ENCODE data around the gene OPN1MW2. TPM values are rescaled to one million over a fixed set of nuclear protein-coding genes. Genes with fewer than 3 reads are reported as not detected.
"Not testable (repeated sequence)": the region's sequence is repeated elsewhere in the genome, so short reads cannot be mapped to it uniquely, and the experiment has no call there.

The OPN1MW2 gene
- total and polyA plus RNA-seq, 2 experiments from 2014 or later: not detected

GRCh38 chrX:154258711-154259110, 39.2 kb downstream of the OPN1MW2 start:
- not testable (repeated sequence) for H3K36me3 Mint-ChIP-seq (ENCODE audit: low read depth); H2AFZ ChIP-seq; ATAC-seq; H3K4me3 ChIP-seq; DNase-seq (ENCODE audit: low spot score); H3K9me3 Mint-ChIP-seq; H4K20me1 ChIP-seq (replicated peaks; ENCODE audit: insufficient read depth); H3K4me3 Mint-ChIP-seq; H3K27me3 ChIP-seq (ENCODE audit: insufficient read depth); H3K4me1 Mint-ChIP-seq; H3K4me2 ChIP-seq; H3K79me2 ChIP-seq (replicated peaks; ENCODE audit: insufficient read depth); H3K36me3 ChIP-seq (ENCODE audit: insufficient read depth); H3K27ac ChIP-seq (ENCODE audit: low read depth); H3F3A ChIP-seq (replicated peaks; ENCODE audit: low read depth); H3K27me3 Mint-ChIP-seq (ENCODE audit: insufficient read depth, low read depth, poor library complexity); H3K27ac Mint-ChIP-seq; H3K4me1 ChIP-seq (ENCODE audit: insufficient read depth); H3K9me2 ChIP-seq (ENCODE audit: insufficient read depth)

- not testable (repeated sequence) for H3K36me3 Mint-ChIP-seq (ENCODE audit: low read depth); H2AFZ ChIP-seq; H3K27ac ChIP-seq (ENCODE audit: low read depth); H3K9me2 ChIP-seq (ENCODE audit: insufficient read depth); H3F3A ChIP-seq (replicated peaks; ENCODE audit: low read depth); H3K4me3 ChIP-seq; H3K36me3 ChIP-seq (ENCODE audit: insufficient read depth); H3K4me2 ChIP-seq; DNase-seq (ENCODE audit: low spot score); H4K20me1 ChIP-seq (replicated peaks; ENCODE audit: insufficient read depth); H3K9me3 Mint-ChIP-seq; H3K27me3 Mint-ChIP-seq (ENCODE audit: insufficient read depth, low read depth, poor library complexity); H3K4me1 ChIP-seq (ENCODE audit: insufficient read depth); H3K4me3 Mint-ChIP-seq; H3K27ac Mint-ChIP-seq; H3K79me2 ChIP-seq (replicated peaks; ENCODE audit: insufficient read depth); ATAC-seq; H3K27me3 ChIP-seq (ENCODE audit: insufficient read depth); H3K4me1 Mint-ChIP-seq
These were observed 43.5 kb downstream of the OPN1MW2 start for GRCh38 chrX:154263072-154263471.

- not testable (repeated sequence) for H3K27me3 Mint-ChIP-seq (ENCODE audit: insufficient read depth, low read depth, poor library complexity); DNase-seq (ENCODE audit: low spot score); H3K27me3 ChIP-seq (ENCODE audit: insufficient read depth); H3K9me2 ChIP-seq (ENCODE audit: insufficient read depth); H3K4me3 Mint-ChIP-seq; H3K4me3 ChIP-seq; H3K4me2 ChIP-seq; H3K79me2 ChIP-seq (replicated peaks; ENCODE audit: insufficient read depth); H3K27ac ChIP-seq (ENCODE audit: low read depth); H3K9me3 Mint-ChIP-seq; H3F3A ChIP-seq (replicated peaks; ENCODE audit: low read depth); H3K4me1 ChIP-seq (ENCODE audit: insufficient read depth); H3K36me3 ChIP-seq (ENCODE audit: insufficient read depth); H3K36me3 Mint-ChIP-seq (ENCODE audit: low read depth); H3K4me1 Mint-ChIP-seq; H4K20me1 ChIP-seq (replicated peaks; ENCODE audit: insufficient read depth); H3K27ac Mint-ChIP-seq; H2AFZ ChIP-seq; ATAC-seq
These were observed 49.7 kb downstream of the OPN1MW2 start for GRCh38 chrX:154269245-154269644.

Other genes starting within 250 kb of the OPN1MW2 start
- 169 and 188 TPM in 2 replicates for gene HCFC1, start 247.9 kb upstream of the OPN1MW2 start, total RNA-seq (2014; rRNA removed; shearing (Covaris generic))
- gene HCFC1, start 247.9 kb upstream of the OPN1MW2 start, polyA plus RNA-seq (2016; fragmentation: Nextera tagmentation; extraction: Ambion mirVana): 33.0 and 33.2 TPM in 2 replicates
- 4.4 and 9.7 TPM in 2 replicates for gene TMEM187, start 247.0 kb upstream of the OPN1MW2 start, total RNA-seq (2014; rRNA removed; shearing (Covaris generic))
- gene TMEM187, start 247.0 kb upstream of the OPN1MW2 start, polyA plus RNA-seq (2016; fragmentation: Nextera tagmentation; extraction: Ambion mirVana): 2.4 and 2.5 TPM in 2 replicates
- gene IRAK1, start 199.9 kb upstream of the OPN1MW2 start, total RNA-seq (2014; rRNA removed; shearing (Covaris generic)): 30.4 and 38.0 TPM in 2 replicates
- gene IRAK1, start 199.9 kb upstream of the OPN1MW2 start, polyA plus RNA-seq (2016; fragmentation: Nextera tagmentation; extraction: Ambion mirVana): 21.6 and 23.0 TPM in 2 replicates
- gene MECP2, start 122.0 kb upstream of the OPN1MW2 start, total RNA-seq (2014; rRNA removed; shearing (Covaris generic)): 32.7 and 34.0 TPM in 2 replicates
- 27.4 and 27.7 TPM in 2 replicates for gene MECP2, start 122.0 kb upstream of the OPN1MW2 start, polyA plus RNA-seq (2016; fragmentation: Nextera tagmentation; extraction: Ambion mirVana)
- not detected in 2 replicates for gene OPN1LW, start 75.5 kb upstream of the OPN1MW2 start, total RNA-seq (2014; rRNA removed; shearing (Covaris generic))
- not detected in 2 replicates for gene OPN1LW, start 75.5 kb upstream of the OPN1MW2 start, polyA plus RNA-seq (2016; fragmentation: Nextera tagmentation; extraction: Ambion mirVana)
- not detected in 2 replicates for gene OPN1MW, start 37.2 kb upstream of the OPN1MW2 start, total RNA-seq (2014; rRNA removed; shearing (Covaris generic))
- gene OPN1MW, start 37.2 kb upstream of the OPN1MW2 start, polyA plus RNA-seq (2016; fragmentation: Nextera tagmentation; extraction: Ambion mirVana): not detected in 2 replicates
- gene OPN1MW3, start 37.8 kb downstream of the OPN1MW2 start, total RNA-seq (2014; rRNA removed; shearing (Covaris generic)): not detected in 2 replicates
- gene OPN1MW3, start 37.8 kb downstream of the OPN1MW2 start, polyA plus RNA-seq (2016; fragmentation: Nextera tagmentation; extraction: Ambion mirVana): not detected in 2 replicates
- not detected in 2 replicates for gene TEX28, start 75.4 kb downstream of the OPN1MW2 start, total RNA-seq (2014; rRNA removed; shearing (Covaris generic))
- gene TEX28, start 75.4 kb downstream of the OPN1MW2 start, polyA plus RNA-seq (2016; fragmentation: Nextera tagmentation; extraction: Ambion mirVana): not detected in 2 replicates
- gene TKTL1, start 76.0 kb downstream of the OPN1MW2 start, total RNA-seq (2014; rRNA removed; shearing (Covaris generic)): not detected in 2 replicates
- not detected in 2 replicates for gene TKTL1, start 76.0 kb downstream of the OPN1MW2 start, polyA plus RNA-seq (2016; fragmentation: Nextera tagmentation; extraction: Ambion mirVana)
- 1,228 and 1,445 TPM in 2 replicates for gene FLNA, start 154.9 kb downstream of the OPN1MW2 start, total RNA-seq (2014; rRNA removed; shearing (Covaris generic))
- 579 and 629 TPM in 2 replicates for gene FLNA, start 154.9 kb downstream of the OPN1MW2 start, polyA plus RNA-seq (2016; fragmentation: Nextera tagmentation; extraction: Ambion mirVana)
- gene EMD, start 159.5 kb downstream of the OPN1MW2 start, total RNA-seq (2014; rRNA removed; shearing (Covaris generic)): 76.0 and 78.6 TPM in 2 replicates
- 74.2 and 78.3 TPM in 2 replicates for gene EMD, start 159.5 kb downstream of the OPN1MW2 start, polyA plus RNA-seq (2016; fragmentation: Nextera tagmentation; extraction: Ambion mirVana)
- gene RPL10, start 178.6 kb downstream of the OPN1MW2 start, total RNA-seq (2014; rRNA removed; shearing (Covaris generic)): 3,338 and 4,929 TPM in 2 replicates
- 1,696 and 1,721 TPM in 2 replicates for gene RPL10, start 178.6 kb downstream of the OPN1MW2 start, polyA plus RNA-seq (2016; fragmentation: Nextera tagmentation; extraction: Ambion mirVana)
- gene DNASE1L1, start 189.5 kb downstream of the OPN1MW2 start, total RNA-seq (2014; rRNA removed; shearing (Covaris generic)): 16.0 and 16.1 TPM in 2 replicates
- 3.3 and 4.1 TPM in 2 replicates for gene DNASE1L1, start 189.5 kb downstream of the OPN1MW2 start, polyA plus RNA-seq (2016; fragmentation: Nextera tagmentation; extraction: Ambion mirVana)
- 36.0 and 43.3 TPM in 2 replicates for gene TAFAZZIN, start 191.8 kb downstream of the OPN1MW2 start, total RNA-seq (2014; rRNA removed; shearing (Covaris generic))
- gene TAFAZZIN, start 191.8 kb downstream of the OPN1MW2 start, polyA plus RNA-seq (2016; fragmentation: Nextera tagmentation; extraction: Ambion mirVana): 24.1 and 26.1 TPM in 2 replicates
- 52.1 and 53.4 TPM in 2 replicates for gene ATP6AP1, start 208.9 kb downstream of the OPN1MW2 start, total RNA-seq (2014; rRNA removed; shearing (Covaris generic))
- gene ATP6AP1, start 208.9 kb downstream of the OPN1MW2 start, polyA plus RNA-seq (2016; fragmentation: Nextera tagmentation; extraction: Ambion mirVana): 37.7 and 39.4 TPM in 2 replicates
- 95.9 and 96.1 TPM in 2 replicates for gene GDI1, start 217.4 kb downstream of the OPN1MW2 start, total RNA-seq (2014; rRNA removed; shearing (Covaris generic))
- 48.5 and 49.1 TPM in 2 replicates for gene GDI1, start 217.4 kb downstream of the OPN1MW2 start, polyA plus RNA-seq (2016; fragmentation: Nextera tagmentation; extraction: Ambion mirVana)
- gene FAM50A, start 224.4 kb downstream of the OPN1MW2 start, total RNA-seq (2014; rRNA removed; shearing (Covaris generic)): 20.9 and 23.9 TPM in 2 replicates
- gene FAM50A, start 224.4 kb downstream of the OPN1MW2 start, polyA plus RNA-seq (2016; fragmentation: Nextera tagmentation; extraction: Ambion mirVana): 77.6 and 91.3 TPM in 2 replicates
- 5.4 and 7.0 TPM in 2 replicates for gene PLXNA3, start 238.5 kb downstream of the OPN1MW2 start, total RNA-seq (2014; rRNA removed; shearing (Covaris generic))
- gene PLXNA3, start 238.5 kb downstream of the OPN1MW2 start, polyA plus RNA-seq (2016; fragmentation: Nextera tagmentation; extraction: Ambion mirVana): 2.7 and 4.1 TPM in 2 replicates

Data from GM23338 (cell line).